HepG2 (cell line): ENCODE results near the gene SLC25A5. TPM values are rescaled to one million over a fixed set of nuclear protein-coding genes. Genes with fewer than 3 reads are reported as not detected.

ENCODE experiments used
- ARNT2 ChIP-seq: sonication (generic); formaldehyde crosslinking; IDR thresholded peaks from 2 replicates; pipeline ENCODE4 v1.8.0; 2022; ENCODE audit warnings: mild to moderate bottlenecking, low read depth, missing genetic modification reagents, moderate library complexity
- EP300 ChIP-seq, 3 experiments: sonication (generic) in 1 of 3; formaldehyde crosslinking in 1 of 3; IDR thresholded peaks; 2 replicates each; pipeline versions ENCODE4 v1.5.1 to v1.6.1; 2011 to 2020; ENCODE audit warnings: low read depth in 2 of 3, low read length in 2 of 3, borderline replicate concordance in 1 of 3, improper control_type of control experiment in 1 of 3, mild to moderate bottlenecking in 1 of 3, missing genetic modification reagents in 1 of 3, moderate library complexity in 1 of 3
- FOSL2 ChIP-seq: sonication (generic); formaldehyde crosslinking; IDR thresholded peaks from 2 replicates; pipeline ENCODE4 v1.4.0; 2020; ENCODE audit warnings: missing genetic modification reagents
- HDAC1 ChIP-seq: sonication (generic); formaldehyde crosslinking; IDR thresholded peaks from 2 replicates; pipeline ENCODE4 v1.5.1; 2020; ENCODE audit warnings: mild to moderate bottlenecking, missing genetic modification reagents
- HOXA7 ChIP-seq: sonication (generic); formaldehyde crosslinking; IDR thresholded peaks from 2 replicates; pipeline ENCODE4 v1.8.1; 2022; ENCODE audit warnings: mild to moderate bottlenecking, missing genetic modification reagents, moderate library complexity
- KDM5B ChIP-seq: sonication (generic); formaldehyde crosslinking; IDR thresholded peaks from 2 replicates; pipeline ENCODE4 v1.4.0; 2020; ENCODE audit warnings: missing genetic modification reagents, mild to moderate bottlenecking, borderline replicate concordance
- MAF1 ChIP-seq: sonication (generic); formaldehyde crosslinking; IDR thresholded peaks from 2 replicates; pipeline ENCODE4 v1.5.0; 2020; ENCODE audit warnings: missing genetic modification reagents, borderline replicate concordance
- MED8 ChIP-seq: sonication (generic); formaldehyde crosslinking; IDR thresholded peaks from 2 replicates; pipeline ENCODE4 v1.8.1; 2023; ENCODE audit warnings: mild to moderate bottlenecking, missing genetic modification reagents; ENCODE audit not compliant: insufficient replicate concordance
- MYNN ChIP-seq: sonication (generic); formaldehyde crosslinking; IDR thresholded peaks from 2 replicates; pipeline ENCODE4 v1.4.0; 2020; ENCODE audit warnings: mild to moderate bottlenecking, low read depth, missing genetic modification reagents
- PPARG ChIP-seq: conservative IDR thresholded peaks from 2 replicates; pipeline ENCODE4 v1.6.1; 2016; ENCODE audit warnings: missing biosample characterization, missing genetic modification reagents
- PRPF4 ChIP-seq: fragments of 200-400 bp; formaldehyde crosslinking; IDR thresholded peaks from 2 replicates; pipeline ENCODE4 v1.6.1; 2016; ENCODE audit warnings: low read length, low read depth; ENCODE audit not compliant: poor library complexity, severe bottlenecking
- RXRA ChIP-seq: sonication (generic); formaldehyde crosslinking; IDR thresholded peaks from 2 replicates; pipeline ENCODE4 v1.5.1; 2020; ENCODE audit warnings: missing genetic modification reagents
- SATB2 ChIP-seq: sonication (generic); formaldehyde crosslinking; IDR thresholded peaks from 2 replicates; pipeline ENCODE4 v1.5.0; 2020; ENCODE audit warnings: missing genetic modification reagents
- SMAD1 ChIP-seq: sonication (generic); formaldehyde crosslinking; IDR thresholded peaks from 2 replicates; pipeline ENCODE4 v1.4.0; 2020; ENCODE audit warnings: missing genetic modification reagents, low read depth, mild to moderate bottlenecking, borderline replicate concordance
- SOX13 ChIP-seq, 3 experiments: fragments of 450-650 bp in 1 of 3; sonication (generic) in 1 of 3; formaldehyde crosslinking in 1 of 3; IDR thresholded peaks in 2 of 3; conservative IDR thresholded peaks in 1 of 3; 2 replicates each; pipeline versions ENCODE4 v1.5.0 to v1.6.1; 2016 to 2020; ENCODE audit warnings: antibody characterized with exemption in 1 of 3, mild to moderate bottlenecking in 1 of 3, missing compliant biosample characterization in 1 of 3, missing genetic modification reagents in 1 of 3, moderate library complexity in 1 of 3
- TFAP4 ChIP-seq: sonication (generic); IDR thresholded peaks from 2 replicates; pipeline ENCODE4 v1.6.1; 2016; ENCODE audit warnings: low read depth, borderline replicate concordance
- ZBTB42 ChIP-seq: sonication (generic); formaldehyde crosslinking; IDR thresholded peaks from 2 replicates; pipeline ENCODE4 v1.5.0; 2020; ENCODE audit warnings: mild to moderate bottlenecking, missing genetic modification reagents
- ZFX ChIP-seq: sonication (generic); formaldehyde crosslinking; IDR thresholded peaks from 2 replicates; pipeline ENCODE4 v1.4.0; 2020; ENCODE audit warnings: mild to moderate bottlenecking, low read depth, missing genetic modification reagents, moderate library complexity
- ZFYVE20 ChIP-seq: sonication (generic); formaldehyde crosslinking; IDR thresholded peaks from 2 replicates; pipeline ENCODE4 v1.8.0; 2023; ENCODE audit warnings: low read depth, mild to moderate bottlenecking, moderate library complexity, missing genetic modification reagents, borderline replicate concordance
- ZMAT5 ChIP-seq: sonication (generic); formaldehyde crosslinking; IDR thresholded peaks from 2 replicates; pipeline ENCODE4 v1.5.0; 2020; ENCODE audit warnings: mild to moderate bottlenecking, low read depth, missing genetic modification reagents, borderline replicate concordance
- ZNF292 ChIP-seq: sonication (generic); formaldehyde crosslinking; IDR thresholded peaks from 2 replicates; pipeline ENCODE4 v1.8.1; 2022; ENCODE audit warnings: mild to moderate bottlenecking, low read depth, missing genetic modification reagents, borderline replicate concordance
- ZNF660 ChIP-seq: sonication (generic); formaldehyde crosslinking; IDR thresholded peaks from 2 replicates; pipeline ENCODE4 v1.5.1; 2020; ENCODE audit warnings: mild to moderate bottlenecking, low read depth, missing genetic modification reagents, borderline replicate concordance
- ZSCAN30 ChIP-seq: sonication (generic); formaldehyde crosslinking; IDR thresholded peaks from 2 replicates; pipeline ENCODE4 v1.5.0; 2020; ENCODE audit warnings: mild to moderate bottlenecking, missing genetic modification reagents
- polyA plus RNA-seq, 8 experiments: library from polyadenylated mRNA; depleted of rRNA in 3 of 8; stranded (reverse) in 7 of 8; unstranded in 1 of 8; fragments of >200 nt; fragmentation: Illumina TruSeq in 4 of 8; extraction: Trizol in 4 of 8; gene quantifications; 2 replicates each; pipeline versions ENCODE4 v1.2.1 to v1.2.3, GENCODE V29; 2011 to 2016; ENCODE audit warnings: low read depth in 4 of 8, missing spikeins in 1 of 8, mixed read lengths in 1 of 8; ENCODE audit not compliant: insufficient read depth in 1 of 8
- total RNA-seq, 5 experiments: library from RNA; depleted of rRNA; stranded (reverse); fragments of >200 nt; fragmentation: Illumina TruSeq; extraction: Trizol; gene quantifications; 2 replicates each; pipeline ENCODE4 v1.2.3, GENCODE V29; 2016; ENCODE audit warnings: low read depth in 1 of 5
- TF ChIP-seq, protein P1 (sequence below): sonication (generic); formaldehyde crosslinking; IDR thresholded peaks from 2 replicates; pipeline ENCODE4 v1.5.0; 2020; ENCODE audit warnings: mild to moderate bottlenecking, missing genetic modification reagents

SLC25A5 gene
- total and polyA plus RNA-seq, 2 of the 13 experiments (the other 11 are each of a cell fraction or from before 2014, with no cell fraction given), result 300 to 402 TPM

DNA sequence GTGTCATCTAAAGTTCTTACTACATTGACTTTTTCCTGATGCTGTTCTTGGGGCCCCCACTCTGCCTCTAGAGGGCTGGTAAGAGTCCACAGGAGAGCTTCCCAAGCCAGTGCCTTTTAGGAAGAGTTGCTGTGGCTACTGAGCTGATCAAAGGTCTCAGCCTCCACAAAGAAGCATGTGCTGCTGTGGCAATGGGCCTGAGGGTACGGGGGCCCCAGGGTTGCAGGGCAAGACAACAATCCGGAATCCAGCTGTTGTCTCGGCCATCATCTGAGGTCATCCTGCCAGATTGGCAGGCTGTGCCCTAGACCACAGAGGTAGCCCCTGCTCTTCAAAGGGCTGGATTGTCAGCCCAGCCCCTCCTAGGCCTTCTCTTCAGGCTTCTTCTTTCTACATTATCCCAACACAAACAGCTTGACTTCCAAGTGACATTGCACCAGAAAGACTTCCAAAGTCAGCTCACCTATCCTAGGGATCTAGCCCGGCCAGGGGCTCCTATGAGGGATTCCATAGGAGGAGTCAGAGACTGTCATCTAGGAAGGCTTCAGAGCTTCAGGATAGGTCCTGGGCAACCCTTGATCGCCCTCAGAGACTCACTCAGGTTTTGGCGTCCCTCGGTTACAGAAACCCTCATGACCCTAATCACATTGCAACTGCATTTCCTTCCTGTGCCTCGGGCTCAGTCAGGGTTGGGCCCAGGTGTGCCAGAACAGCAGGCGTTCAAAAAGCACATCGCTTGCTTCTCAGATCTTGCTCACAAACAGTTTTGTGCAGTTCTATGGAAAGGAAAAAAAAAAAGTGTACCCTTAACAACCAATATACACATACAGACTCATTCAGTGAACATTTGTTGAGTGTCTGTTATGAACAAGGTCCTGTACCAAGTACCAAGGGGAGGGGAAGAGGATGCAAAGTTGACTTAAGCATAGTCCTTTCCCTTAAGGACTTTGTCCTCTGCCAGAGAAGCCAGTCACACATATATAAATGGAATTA is 27.8 kb downstream of the SLC25A5 start (continued):
- TF ChIP-seq KDM5B (CRISPR knock-in tag), result no peak
- no peak for TF ChIP-seq MAF1 (CRISPR knock-in tag)
- no peak for TF ChIP-seq ZSCAN30 (CRISPR knock-in tag)
- TF ChIP-seq RXRA (CRISPR knock-in tag), result peak; percentile 74
- no peak for TF ChIP-seq ZNF660 (CRISPR knock-in tag)
- no peak; the same call in 1 of the 2 replicates for TF ChIP-seq PPARG (CRISPR knock-in tag)
- TF ChIP-seq MED8 (CRISPR knock-in tag), result no peak
- no peak for TF ChIP-seq ZFYVE20 (CRISPR knock-in tag)
- TF ChIP-seq PRPF4, result no peak
- TF ChIP-seq, protein P1, sequence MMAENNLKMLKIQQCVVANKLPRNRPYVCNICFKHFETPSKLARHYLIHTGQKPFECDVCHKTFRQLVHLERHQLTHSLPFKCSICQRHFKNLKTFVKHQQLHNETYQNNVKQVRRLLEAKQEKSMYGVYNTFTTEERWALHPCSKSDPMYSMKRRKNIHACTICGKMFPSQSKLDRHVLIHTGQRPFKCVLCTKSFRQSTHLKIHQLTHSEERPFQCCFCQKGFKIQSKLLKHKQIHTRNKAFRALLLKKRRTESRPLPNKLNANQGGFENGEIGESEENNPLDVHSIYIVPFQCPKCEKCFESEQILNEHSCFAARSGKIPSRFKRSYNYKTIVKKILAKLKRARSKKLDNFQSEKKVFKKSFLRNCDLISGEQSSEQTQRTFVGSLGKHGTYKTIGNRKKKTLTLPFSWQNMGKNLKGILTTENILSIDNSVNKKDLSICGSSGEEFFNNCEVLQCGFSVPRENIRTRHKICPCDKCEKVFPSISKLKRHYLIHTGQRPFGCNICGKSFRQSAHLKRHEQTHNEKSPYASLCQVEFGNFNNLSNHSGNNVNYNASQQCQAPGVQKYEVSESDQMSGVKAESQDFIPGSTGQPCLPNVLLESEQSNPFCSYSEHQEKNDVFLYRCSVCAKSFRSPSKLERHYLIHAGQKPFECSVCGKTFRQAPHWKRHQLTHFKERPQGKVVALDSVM (CRISPR knock-in tag), result 0 out of 2 replicates have a peak, but pooled peaks have one; percentile 33
- no peak for TF ChIP-seq SMAD1 (CRISPR knock-in tag)
- no peak for TF ChIP-seq SOX13 (IDR thresholded peaks at IDR 0.05)
- peak in 1 of 2 experiments; percentile 75; a peak in 2 of 4 replicates for TF ChIP-seq SOX13 (CRISPR knock-in tag; conservative IDR thresholded peaks at IDR 0.05 in 1 of 2, IDR thresholded peaks at IDR 0.05 in 1 of 2)
- TF ChIP-seq HOXA7 (CRISPR knock-in tag), result no peak
- peak in 1 of 2 experiments; percentile 67; a peak in 1 of 4 replicates for TF ChIP-seq EP300 (IDR thresholded peaks at IDR 0.05; ENCODE audit: low read depth in 2 of 2, low read length in 2 of 2)
- TF ChIP-seq EP300 (CRISPR knock-in tag; IDR thresholded peaks at IDR 0.05; ENCODE audit: borderline replicate concordance), result 0 out of 2 replicates have a peak, but pooled peaks have one; percentile 16
- no peak for TF ChIP-seq ZMAT5
- no peak for TF ChIP-seq MYNN (CRISPR knock-in tag)
- TF ChIP-seq ZNF292 (CRISPR knock-in tag), result 0 out of 2 replicates have a peak, but pooled peaks have one; percentile 19
- TF ChIP-seq ZFX, result peak; percentile 60
- TF ChIP-seq HDAC1, result peak; percentile 15; the same call in 1 of the 2 replicates
- 0 out of 2 replicates have a peak, but pooled peaks have one; percentile 25 for TF ChIP-seq FOSL2
- peak; percentile 76; the same call in 1 of the 2 replicates for TF ChIP-seq ZBTB42
- 0 out of 2 replicates have a peak, but pooled peaks have one; percentile 35 for TF ChIP-seq ARNT2 (CRISPR knock-in tag)
- TF ChIP-seq TFAP4, result peak; percentile 78; the same call in 1 of the 2 replicates
- TF ChIP-seq SATB2 (CRISPR knock-in tag), result no peak
